Measurements from ENCODE around the gene GIMAP7.
"Not testable (repeated sequence)": the region's sequence is repeated elsewhere in the genome, so short reads cannot be mapped to it uniquely, and the experiment has no call there.

The GIMAP7 gene

DNA sequence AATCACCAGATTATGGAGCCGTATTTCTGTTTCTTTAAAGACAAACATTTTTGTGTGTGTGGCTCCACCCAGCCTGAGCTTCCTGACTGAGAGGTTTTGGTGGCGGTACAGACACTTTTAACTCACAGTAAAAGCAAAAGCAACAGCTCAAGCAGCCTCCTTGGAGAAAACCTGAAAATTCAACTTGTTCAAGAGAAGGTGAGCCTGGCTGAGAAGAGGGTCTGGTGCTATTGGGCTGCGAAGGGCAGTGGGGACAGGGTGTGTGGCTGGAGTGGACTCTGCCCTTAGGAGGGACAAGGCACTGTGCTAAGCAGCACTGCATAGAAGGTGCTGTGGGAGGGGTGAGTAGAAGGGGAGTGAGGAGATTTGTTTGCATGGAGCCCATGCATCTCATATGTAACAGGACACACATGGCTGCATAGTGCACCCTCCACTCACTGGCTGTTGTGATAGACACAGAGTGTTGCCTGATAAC, at the start of gene GIMAP7:
Gene GIMAP7, plus strand, starts transcription at position 125 of the 475 bp plus-strand sequence. CDS start 5,103 bp downstream, outside the sequence.
- no peak for DNase-seq

GRCh38 chr7:150464962-150465361, 49.7 kb upstream of the GIMAP7 start:
- DNase-seq: no peak

GRCh38 chr7:150465414-150465813, 49.3 kb upstream of the GIMAP7 start:
- no peak for DNase-seq

GRCh38 chr7:150466477-150466876, 48.2 kb upstream of the GIMAP7 start:
- no peak for DNase-seq

- no peak for DNase-seq
Observed at GRCh38 chr7:150468241-150468640, 46.4 kb upstream of the GIMAP7 start.

DNA sequence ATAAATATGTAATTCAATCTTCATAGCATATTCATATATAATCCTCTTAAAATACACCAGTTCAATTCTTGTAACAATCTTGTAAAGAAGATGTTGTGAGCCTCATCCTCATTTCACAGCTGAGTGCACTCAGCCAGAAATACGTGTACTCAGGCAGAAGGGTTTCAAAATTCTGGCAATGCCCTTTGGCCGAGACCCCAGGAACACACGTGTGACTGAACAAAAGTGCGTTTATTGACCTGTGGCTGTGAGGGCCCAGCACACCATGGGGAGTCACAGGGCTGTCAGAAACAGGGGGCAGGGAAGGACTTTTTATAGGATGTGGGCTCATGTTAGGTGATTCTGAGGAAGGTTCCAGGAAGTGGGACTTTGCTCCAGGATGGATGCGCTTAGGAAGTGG, 42.8 kb upstream of the GIMAP7 start:
- no peak for DNase-seq

DNA sequence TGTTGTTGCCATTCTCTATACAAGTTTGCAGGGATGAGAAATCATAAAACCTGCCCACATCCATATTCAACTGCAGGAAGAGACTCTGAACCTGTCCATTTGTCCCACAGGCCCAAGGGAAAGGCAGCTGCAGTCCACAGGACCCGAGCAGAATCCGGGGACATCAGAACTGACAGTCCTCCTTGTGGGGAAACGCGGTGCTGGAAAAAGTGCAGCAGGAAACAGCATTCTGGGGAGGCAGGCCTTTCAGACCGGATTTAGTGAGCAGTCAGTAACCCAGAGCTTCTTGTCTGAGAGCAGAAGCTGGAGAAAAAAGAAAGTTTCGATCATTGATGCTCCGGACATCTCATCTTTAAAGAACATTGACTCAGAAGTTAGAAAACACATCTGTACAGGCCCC, 40.8 kb upstream of the GIMAP7 start:
- no peak for DNase-seq

DNA sequence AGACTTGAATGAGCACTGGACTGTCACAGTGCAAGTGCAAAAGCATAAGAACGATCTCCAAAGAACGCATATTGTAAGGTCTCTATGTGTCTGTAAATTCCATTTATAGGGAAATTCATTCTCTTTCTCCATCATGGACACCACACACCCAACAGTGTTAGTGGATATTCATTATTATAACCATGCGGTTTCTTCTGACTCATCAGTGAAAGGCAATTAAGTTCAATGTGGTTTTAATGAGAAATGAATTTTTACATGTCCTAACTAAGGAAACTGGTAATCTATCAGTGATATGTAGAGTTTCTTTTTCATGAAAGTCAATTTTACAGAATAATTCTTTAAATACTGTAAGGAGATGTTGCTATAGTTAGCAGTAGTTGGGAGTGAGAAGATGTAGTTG, 38.4 kb upstream of the GIMAP7 start:
- no peak for DNase-seq

- no peak for DNase-seq
Observed at GRCh38 chr7:150476819-150477631, 37.6 kb upstream of the GIMAP7 start.

DNA sequence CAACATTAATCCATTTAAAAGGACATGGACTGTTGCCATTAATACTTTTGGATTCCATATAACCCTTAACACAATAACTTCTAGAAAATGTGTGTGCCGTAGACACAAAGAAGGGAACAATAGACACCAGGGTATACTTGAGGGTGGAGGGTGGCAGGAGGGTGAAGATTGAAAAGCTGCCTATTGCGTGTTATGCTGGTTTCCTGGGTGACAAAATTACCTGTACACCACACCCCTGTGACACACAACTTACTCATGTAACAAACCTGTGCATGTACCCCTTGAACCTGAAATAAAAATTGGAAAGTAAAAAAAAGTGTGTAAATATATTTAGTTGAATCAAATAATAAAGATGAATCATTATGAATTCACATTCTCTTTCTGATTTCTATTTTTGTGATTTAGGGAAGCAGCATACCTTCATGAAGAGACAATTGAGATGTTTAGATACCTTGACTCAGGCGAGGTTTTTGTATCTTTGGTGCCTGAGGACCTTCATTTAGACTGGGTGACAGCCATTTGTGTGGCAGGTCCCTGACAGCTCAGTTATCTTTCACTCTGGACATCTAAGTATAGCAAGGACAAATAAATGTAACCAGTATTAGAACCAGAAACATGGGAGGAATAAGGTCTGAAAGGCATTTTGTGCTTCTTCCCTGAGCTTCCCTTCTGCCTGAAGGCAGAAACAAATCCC, 35.5 kb upstream of the GIMAP7 start:
- no peak for DNase-seq

- DNase-seq: no peak
Observed at GRCh38 chr7:150481186-150481920, 33.3 kb upstream of the GIMAP7 start.

DNA sequence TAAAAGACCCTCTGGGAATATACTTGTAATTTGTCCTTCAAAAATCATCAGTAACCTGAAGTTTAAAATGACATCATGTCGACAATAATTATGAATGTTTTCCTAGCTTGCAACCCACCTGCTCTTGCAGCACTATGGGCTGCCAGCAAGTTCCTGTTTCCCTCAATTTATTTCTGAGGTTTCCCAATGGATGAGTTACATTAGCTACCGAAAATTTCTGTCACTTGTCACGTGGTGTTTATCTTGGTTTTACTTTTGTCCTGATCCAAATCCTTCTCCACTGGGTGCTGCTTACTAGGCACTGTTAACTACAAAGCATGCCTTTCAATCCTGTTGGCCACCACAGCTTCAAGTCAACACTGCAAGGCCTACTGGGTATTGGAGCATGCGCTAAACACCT, 32.8 kb upstream of the GIMAP7 start:
- DNase-seq: no peak

GRCh38 chr7:150483514-150483913, 31.2 kb upstream of the GIMAP7 start:
- not testable (repeated sequence) for DNase-seq

GRCh38 chr7:150484071-150484470, 30.6 kb upstream of the GIMAP7 start:
- DNase-seq: not testable (repeated sequence)

DNA sequence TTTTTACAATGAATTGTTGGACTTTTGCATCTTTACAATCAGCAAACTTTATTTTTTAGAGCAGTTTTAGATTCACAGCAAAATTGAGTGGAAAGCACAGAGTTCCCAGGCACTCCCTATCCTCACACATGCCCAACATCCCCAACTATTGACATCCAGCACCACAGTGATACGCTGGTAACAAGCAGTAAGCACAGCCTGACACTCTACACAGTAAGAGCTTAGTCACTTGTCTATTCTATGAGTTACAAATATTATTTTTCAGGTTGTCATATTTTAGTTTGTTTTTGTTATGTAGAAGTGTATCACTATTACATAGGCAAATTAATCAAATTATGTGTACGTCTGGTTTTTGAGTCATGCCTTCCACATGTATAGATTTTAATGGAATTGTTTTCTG, 27.0 kb upstream of the GIMAP7 start:
- no peak for DNase-seq

GRCh38 chr7:150489782-150490181, 24.9 kb upstream of the GIMAP7 start:
- DNase-seq: no peak

GRCh38 chr7:150493442-150493841, 21.2 kb upstream of the GIMAP7 start:
- not testable (repeated sequence) for DNase-seq

- DNase-seq: no peak
Observed at GRCh38 chr7:150502519-150502918, 12.2 kb upstream of the GIMAP7 start.

- DNase-seq: no peak
Observed at GRCh38 chr7:150503155-150503554, 11.5 kb upstream of the GIMAP7 start.

GRCh38 chr7:150503581-150503980, 11.1 kb upstream of the GIMAP7 start:
- no peak for DNase-seq

DNA sequence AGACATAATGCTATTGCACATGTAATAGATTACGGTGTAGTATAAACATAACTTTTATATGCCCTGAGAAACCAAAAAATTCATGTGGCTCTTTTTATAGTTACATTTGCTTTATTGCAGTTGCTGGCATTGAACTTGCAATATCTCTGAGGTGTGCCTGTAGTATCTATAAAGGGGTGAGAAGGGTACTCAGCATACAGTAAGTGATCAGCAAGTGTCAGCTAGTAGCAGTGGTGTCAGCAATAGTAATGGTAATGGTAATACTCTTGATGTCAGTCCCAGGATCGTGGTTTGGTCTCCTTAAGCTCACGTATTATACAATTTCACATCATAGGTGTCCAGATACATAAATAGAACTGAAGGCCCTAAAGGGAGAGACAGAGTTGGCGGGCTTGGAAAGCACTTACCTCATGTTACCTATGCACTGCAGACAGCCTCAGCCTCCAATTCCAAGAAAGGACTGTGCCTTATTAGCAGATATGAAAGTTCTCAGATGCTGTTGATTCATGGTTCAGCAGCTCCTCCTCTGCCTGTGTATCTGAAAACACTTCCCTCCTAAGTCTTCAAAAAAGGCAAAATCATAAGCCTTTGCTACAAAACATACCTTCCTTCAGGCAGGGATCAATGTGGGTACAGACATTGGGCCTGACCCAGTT, 6.6 kb upstream of the GIMAP7 start:
- no peak for DNase-seq

GRCh38 chr7:150511048-150511447, 3.6 kb upstream of the GIMAP7 start:
- DNase-seq: no peak

GRCh38 chr7:150513758-150514157, 914 bp upstream of the GIMAP7 start:
- no peak for DNase-seq

All from NCI-H146 (cell line).